HG03139 (cell line): ENCODE data around the gene CSDE1.

Source experiments
- ATAC-seq: cut with Tn5 transposase; IDR thresholded peaks from one replicate; pipeline ENCODE4 v1.9.1; 2021; ENCODE audit not compliant: unreplicated experiment

CSDE1 gene

GRCh38 chr1:114750780-114751179 lies 7.0 kb downstream of the CSDE1 start:
- no peak for ATAC-seq

GRCh38 chr1:114749835-114750234 lies 7.9 kb downstream of the CSDE1 start:
- ATAC-seq: no peak

DNA sequence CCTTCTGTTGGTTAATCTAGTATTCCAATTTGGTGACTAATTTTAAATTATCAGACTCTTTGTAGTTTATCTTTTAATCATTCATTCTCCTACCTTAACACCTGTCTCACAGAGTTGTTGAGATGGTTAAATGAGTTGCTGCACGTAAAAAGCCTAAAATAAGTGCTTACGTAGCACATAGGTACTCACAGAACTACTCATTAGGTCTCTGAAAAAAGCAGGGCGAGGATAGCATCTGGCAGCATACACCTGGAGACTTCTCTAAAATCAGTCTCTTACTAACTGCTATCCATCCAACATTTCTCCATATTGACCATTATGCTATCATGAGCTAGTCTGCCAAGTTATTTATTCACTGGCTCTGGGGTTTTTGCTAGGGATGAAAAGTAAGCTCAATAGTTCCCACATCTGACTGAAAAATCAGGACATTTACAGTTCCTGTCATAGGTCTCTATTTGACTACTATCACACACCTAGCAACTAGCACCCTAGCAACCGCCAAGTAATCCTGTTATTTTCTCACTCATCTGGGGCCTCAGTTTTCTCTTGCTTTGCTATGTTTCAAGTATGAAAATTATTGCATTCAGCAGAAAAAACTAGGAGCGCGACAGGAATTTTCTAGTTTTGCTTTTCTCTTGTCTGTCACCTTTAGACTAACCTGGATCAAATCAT lies 11.2 kb downstream of the CSDE1 start:
- ATAC-seq: no peak

GRCh38 chr1:114745291-114745690 lies 12.5 kb downstream of the CSDE1 start:
- no peak for ATAC-seq

GRCh38 chr1:114741963-114742746 lies 15.6 kb downstream of the CSDE1 start:
- no peak for ATAC-seq

- ATAC-seq: no peak
Observed at GRCh38 chr1:114740331-114740730, 17.5 kb downstream of the CSDE1 start.

- no peak for ATAC-seq
Observed at GRCh38 chr1:114737314-114737849, 20.4 kb downstream of the CSDE1 start.

- ATAC-seq: no peak
Observed at GRCh38 chr1:114735479-114735878, 22.3 kb downstream of the CSDE1 start.

DNA sequence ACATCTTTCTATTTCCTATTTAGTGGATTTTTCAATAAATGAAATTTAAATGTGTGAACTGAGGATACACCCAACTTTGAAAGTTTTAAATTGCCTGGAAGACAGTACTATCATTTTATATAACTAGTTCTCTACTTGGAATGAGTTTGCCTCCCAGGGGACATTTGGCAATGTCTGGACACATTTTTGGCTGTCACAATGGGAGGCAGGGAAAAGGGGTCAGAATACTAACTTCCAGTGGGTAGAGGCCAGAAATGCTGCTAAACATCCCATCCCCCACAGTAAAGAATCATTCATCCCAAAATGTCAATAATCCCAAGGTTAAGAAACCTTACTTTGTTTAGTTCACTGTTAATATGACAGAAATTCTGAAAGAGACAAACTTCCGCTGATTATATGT lies 28.0 kb downstream of the CSDE1 start:
- no peak for ATAC-seq

DNA sequence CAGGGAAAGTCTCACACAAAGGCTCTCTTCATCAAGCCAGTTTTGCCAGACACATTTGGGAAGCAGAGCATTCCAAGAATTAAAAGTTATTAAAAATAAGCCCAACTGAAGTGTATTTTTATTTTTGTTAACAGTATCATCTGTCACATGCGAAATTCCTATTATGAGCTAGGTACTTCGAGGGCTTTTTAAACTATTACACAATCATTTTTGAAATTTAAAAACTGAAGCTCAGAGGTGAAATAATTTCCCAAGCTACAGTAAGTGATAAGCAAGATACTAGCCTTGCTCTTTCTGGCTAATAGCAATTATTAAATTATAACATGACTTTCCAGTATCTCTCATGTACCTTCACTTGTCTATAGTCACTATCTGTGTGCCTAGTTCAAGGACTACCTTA lies 29.2 kb downstream of the CSDE1 start:
- no peak for ATAC-seq

- ATAC-seq: no peak
Observed at GRCh38 chr1:114725230-114725629, 32.6 kb downstream of the CSDE1 start.

DNA sequence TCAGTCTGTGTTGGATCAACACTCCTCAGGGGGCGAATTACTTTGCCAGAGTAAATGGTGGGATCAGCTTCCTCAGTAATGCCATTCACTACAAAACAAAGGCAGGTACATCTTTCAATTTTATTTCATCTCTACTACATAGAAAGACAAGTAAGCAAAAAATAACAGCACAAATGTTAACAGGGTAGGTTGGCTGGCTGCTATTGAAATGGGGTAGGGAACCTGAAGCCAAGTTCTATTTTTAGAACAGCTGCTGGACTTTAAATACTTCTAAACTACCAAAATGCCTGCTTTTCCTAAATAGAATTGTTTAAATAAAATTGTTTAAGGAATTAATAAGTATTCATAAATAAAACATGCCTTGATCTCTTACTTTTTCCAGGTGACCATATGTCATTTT lies 33.9 kb downstream of the CSDE1 start:
- ATAC-seq: no peak

DNA sequence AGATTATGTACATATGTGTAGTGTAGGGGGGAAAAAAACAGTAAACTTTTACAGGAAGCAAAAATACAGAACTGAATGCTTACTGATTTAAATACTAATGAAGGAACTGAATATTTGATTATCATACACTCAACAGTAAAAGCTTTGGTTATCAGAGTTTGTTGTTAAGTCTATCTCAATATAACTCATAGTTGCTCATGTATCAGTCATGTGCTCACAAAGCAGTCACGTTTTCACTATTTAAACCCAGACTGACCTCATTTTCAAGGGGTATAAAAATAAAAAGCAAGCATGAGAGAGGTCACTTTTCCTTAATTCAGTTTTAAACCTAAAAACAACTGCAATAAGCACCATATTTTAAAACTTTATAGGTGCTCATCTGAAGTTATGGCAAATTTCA lies 34.3 kb downstream of the CSDE1 start:
- no peak for ATAC-seq

- no peak for ATAC-seq
Observed at GRCh38 chr1:114720492-114720891, 37.3 kb downstream of the CSDE1 start.

DNA sequence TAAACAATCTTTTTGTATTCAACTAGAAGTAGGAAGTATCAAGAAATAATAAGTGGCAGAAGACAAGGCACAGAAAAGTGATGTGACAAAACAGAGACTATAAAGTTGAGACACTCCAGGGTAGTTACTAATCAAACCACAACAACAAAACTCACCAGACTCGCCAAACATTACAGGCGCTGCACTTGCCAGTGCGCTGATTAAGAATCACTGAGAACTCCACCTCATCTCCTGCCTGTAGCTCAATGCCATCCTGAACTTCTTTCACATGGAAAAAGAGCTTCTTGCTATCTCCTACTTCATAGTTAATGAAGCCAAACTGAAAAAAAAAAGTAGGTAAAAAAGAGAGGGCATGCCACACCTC lies 38.4 kb downstream of the CSDE1 start:
- ATAC-seq: no peak

DNA sequence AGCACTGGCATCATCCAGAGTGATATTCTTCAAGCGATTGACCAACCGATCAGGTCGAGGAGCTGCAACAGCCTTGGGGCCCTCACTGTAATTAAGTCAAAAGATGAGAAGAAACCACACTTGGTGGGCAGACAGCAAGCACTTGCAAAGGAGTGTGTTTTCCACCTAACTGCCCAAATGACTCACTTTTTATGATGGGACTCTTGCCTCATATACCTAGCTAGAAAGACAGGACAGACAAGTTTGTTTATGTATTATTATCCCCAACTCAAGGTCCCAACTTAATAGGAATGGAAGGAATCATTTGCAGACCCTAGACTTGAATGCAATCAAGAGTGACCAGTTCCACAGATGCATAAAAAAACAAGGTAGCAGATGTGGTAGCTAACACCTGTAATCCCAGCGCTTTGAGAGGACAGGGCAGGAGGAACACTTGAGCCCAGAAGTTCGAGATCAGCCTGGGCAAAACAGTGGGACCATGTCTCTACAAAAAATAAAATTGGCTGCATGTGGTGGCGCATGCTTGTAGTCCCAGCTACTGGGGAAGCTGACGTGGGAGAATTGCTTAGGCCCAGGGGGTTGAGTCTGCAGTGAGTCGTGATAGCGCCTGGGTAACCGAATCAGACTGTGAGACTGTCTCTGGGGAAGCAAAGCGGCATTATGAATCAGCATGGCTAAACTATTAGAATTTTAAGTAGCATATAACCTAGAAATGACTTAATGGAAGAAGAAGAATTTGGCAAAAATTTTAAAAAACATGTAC lies 38.9 kb downstream of the CSDE1 start:
- no peak for ATAC-seq

DNA sequence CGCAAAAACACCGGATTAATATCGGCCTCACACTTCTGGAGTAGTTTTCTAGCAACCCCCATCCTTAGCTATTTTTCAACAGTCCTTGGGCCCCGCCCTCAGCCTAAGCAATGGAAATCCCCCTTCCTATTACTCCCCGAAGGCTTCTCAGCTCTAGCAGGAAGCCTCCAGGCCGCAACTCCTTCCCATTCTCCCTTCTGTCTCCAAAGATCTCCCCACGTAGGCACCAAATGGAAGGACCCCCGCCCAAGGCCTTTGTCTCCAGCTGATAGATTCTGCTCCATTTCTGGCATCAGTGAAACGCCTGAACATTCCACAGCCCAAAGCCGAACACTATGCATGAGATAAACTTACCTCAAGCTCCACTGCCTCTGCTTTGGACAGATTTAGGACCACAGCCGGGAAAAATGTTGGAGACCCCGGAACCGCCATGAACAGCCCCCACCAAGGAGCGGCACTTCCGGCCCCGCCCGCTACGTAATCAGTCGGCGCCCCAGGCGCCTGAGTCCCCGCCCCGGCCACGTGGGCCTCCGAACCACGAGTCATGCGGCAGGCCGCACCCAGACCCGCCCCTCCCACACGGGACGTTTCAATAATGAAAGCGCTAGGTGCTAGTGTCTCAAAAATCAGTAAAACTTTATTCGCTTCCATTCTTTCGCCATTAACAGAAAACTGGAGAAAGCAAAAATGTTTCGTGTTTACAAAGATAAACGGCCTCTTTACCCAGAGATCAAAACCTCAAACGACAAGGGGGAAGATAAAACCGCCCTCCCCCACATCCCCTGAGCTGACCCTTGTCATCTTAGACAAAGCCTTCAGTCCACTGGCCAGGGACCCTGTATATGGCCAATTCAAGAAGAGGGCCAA lies 41.2 kb downstream of the CSDE1 start, which contains the start of gene NRAS:
TSS of gene NRAS (minus strand) at position 468 of the 867 bp plus-strand sequence. CDS start 611 bp downstream, outside the sequence.
- ATAC-seq: peak; percentile 97

DNA sequence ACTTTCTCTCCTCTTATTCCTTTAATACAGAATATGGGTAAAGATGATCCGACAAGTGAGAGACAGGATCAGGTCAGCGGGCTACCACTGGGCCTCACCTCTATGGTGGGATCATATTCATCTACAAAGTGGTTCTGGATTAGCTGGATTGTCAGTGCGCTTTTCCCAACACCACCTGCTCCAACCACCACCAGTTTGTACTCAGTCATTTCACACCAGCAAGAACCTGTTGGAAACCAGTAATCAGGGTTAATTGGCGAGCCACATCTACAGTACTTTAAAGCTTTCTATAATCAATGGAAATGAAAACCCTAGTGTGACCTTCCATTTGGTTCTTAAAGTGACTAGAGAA lies 41.9 kb downstream of the CSDE1 start:
- ATAC-seq: no peak

- no peak for ATAC-seq
Observed at GRCh38 chr1:114712977-114713376, 44.8 kb downstream of the CSDE1 start.

DNA sequence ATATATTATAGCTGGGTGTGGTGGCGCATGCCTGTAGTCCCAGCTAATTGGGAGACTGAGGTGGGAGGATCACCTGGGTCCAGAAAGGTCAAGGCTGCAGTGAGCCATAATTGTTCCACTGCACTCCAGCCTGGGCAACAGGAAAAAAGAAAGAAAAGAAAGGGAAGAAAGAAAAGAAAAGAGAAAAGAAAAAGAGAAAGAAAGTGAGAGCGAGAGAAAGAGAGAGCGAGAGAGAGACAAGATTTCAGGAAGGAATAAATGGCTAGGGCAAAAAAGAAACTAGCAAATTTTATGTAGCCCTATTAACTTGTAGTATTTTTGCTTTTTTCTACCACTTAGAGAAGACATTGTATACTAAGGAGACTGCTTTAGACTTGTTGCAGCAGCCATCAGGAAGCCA lies 47.4 kb downstream of the CSDE1 start:
- ATAC-seq: no peak

- no peak for ATAC-seq
Observed at GRCh38 chr1:114707604-114708003, 50.2 kb downstream of the CSDE1 start.
